Right lobe of liver (tissue), 4 donors: ENCODE results near the gene ING3.

Experiments
- POLR2A ChIP-seq: fragments of 450-650 bp; IDR thresholded peaks from one replicate; pipeline ENCODE4 v1.6.1; 2017; ENCODE audit warnings: antibody characterized with exemption, mild to moderate bottlenecking
- TF ChIP-seq, protein P1 (sequence below), 4 donors: fragments of 200-600 bp in 3 of 4; fragments of 450-650 bp in 1 of 4; IDR thresholded peaks; one replicate each; pipeline versions ENCODE4 v1.5.1 to v1.8.0; 2016 to 2022; ENCODE audit warnings: antibody characterized with exemption in 4 of 4, mild to moderate bottlenecking in 2 of 4
- donor health status: DM: no; HTN: no; CAD: no.
- donor health status: DM: no; HTN: no; CAD: no.
- donor health status: DM: no; HTN: yes; CAD: no.

DNA sequence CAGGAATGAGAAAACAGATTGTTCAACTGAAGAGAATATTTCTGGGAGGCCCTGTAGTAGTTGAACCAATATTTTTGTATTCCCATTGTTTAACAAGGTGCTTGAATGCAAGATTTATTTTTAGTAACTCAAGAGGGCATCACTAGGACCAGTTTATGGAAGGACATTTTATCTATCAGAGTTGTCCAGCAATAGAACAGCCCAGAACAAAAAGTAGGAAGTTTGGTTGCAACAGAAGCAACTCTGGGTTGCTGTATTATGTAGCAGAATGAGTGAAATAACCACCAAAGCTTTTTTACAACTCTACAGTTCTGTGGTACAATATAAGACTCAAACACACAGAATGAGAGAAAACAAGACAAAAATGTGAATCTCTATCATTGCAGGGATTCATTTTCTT, 72.6 kb downstream of the ING3 start:
- TF ChIP-seq, protein P1, sequence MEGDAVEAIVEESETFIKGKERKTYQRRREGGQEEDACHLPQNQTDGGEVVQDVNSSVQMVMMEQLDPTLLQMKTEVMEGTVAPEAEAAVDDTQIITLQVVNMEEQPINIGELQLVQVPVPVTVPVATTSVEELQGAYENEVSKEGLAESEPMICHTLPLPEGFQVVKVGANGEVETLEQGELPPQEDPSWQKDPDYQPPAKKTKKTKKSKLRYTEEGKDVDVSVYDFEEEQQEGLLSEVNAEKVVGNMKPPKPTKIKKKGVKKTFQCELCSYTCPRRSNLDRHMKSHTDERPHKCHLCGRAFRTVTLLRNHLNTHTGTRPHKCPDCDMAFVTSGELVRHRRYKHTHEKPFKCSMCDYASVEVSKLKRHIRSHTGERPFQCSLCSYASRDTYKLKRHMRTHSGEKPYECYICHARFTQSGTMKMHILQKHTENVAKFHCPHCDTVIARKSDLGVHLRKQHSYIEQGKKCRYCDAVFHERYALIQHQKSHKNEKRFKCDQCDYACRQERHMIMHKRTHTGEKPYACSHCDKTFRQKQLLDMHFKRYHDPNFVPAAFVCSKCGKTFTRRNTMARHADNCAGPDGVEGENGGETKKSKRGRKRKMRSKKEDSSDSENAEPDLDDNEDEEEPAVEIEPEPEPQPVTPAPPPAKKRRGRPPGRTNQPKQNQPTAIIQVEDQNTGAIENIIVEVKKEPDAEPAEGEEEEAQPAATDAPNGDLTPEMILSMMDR (IDR thresholded peaks at IDR 0.05) = no peak
- TF ChIP-seq POLR2A = no peak
